ENCODE results near the gene SHC1. TPM values are rescaled to one million over a fixed set of nuclear protein-coding genes. Genes with fewer than 3 reads are reported as not detected.

SHC1 gene
- total and polyA plus RNA-seq, 2 donors (not counting 1 experiment from before 2014, with no cell fraction given), result 50.1 to 61.4 TPM

- CTCF ChIA-PET, result interaction anchor here (0.6 to 18.4 kb wide), 8 partner anchors 11 to 517 kb away, joined by 3 to 295 read pairs (median 4); partner anchors contain the start of genes ADAM15 and FLAD1
- Histone ChIP-seq H3K27me3 (replicated peaks in 1 of 4; ENCODE audit: control extremely low read depth in 1 of 4, control insufficient read depth in 3 of 4, insufficient read depth in 4 of 4, low read length in 3 of 4) (no peaks in the 10 kb centered on the region), H3K9me3 (ENCODE audit: control extremely low read depth in 1 of 3, control insufficient read depth in 2 of 3, insufficient read depth in 1 of 3, low read length in 2 of 3) (no peaks in the 10 kb centered on the region), H4K20me1 (ENCODE audit: control insufficient read depth, insufficient read depth, low read length, poor library complexity, severe bottlenecking) (peaks cover 13% of the 10 kb centered on the region), H3K4me1 (ENCODE audit: control insufficient read depth in 2 of 2, insufficient read depth in 2 of 2, low read length in 2 of 2) (peaks cover 6 to 8% of the 10 kb centered on the region in 2 donors), H3K4me2 (replicated peaks; ENCODE audit: low read depth, low read length, poor library complexity, severe bottlenecking) (no peak overlapping the region), H3K9ac (ENCODE audit: low read length) (no peak overlapping the region), H3K36me3 (replicated peaks in 1 of 2; ENCODE audit: control extremely low read depth in 1 of 2, control insufficient read depth in 1 of 2, extremely low read depth in 1 of 2, insufficient read depth in 2 of 2, low read length in 1 of 2) (peaks cover 0 to 23% of the 10 kb centered on the region in 2 experiments), H3K27ac (ENCODE audit: low read length in 2 of 2) (no peak overlapping the region), H2AFZ (ENCODE audit: insufficient read depth, low read depth, low read length, poor library complexity, severe bottlenecking) (no peak overlapping the region), H3K79me2 (ENCODE audit: control insufficient read depth, insufficient read depth, low read length) (peaks cover 9% of the 10 kb centered on the region), H3K4me3 (ENCODE audit: control extremely low read depth in 1 of 5, extremely low read depth in 1 of 5, insufficient read depth in 1 of 5, low read depth in 2 of 5, low read length in 4 of 5) (no peak overlapping the region)
- DNase-seq (no peak), ATAC-seq (ENCODE audit: low read depth) (no peak)
- TF ChIP-seq EZH2 (IDR thresholded peaks at IDR 0.05; ENCODE audit: borderline replicate concordance, insufficient read depth, low read depth, low read length, poor library complexity, severe bottlenecking) (no peak), CTCF (IDR thresholded peaks at IDR 0.05) (no peak)
- POLR2A ChIA-PET, result interaction anchor here (1.2 to 1.4 kb wide), 2 partner anchors 11 to 23 kb away, joined by 3 to 7 read pairs; partner anchors contain the start of gene FLAD1
- H3K27ac Mint-ChIP-seq, result no peak overlapping the region
- intact Hi-C loops (cut with micrococcal nuclease), result no loop called here
- 75% methylated on average over 1 of the region's 1 CpG for WGBS (ENCODE audit: insufficient coverage)
- H3K27me3 Mint-ChIP-seq, result no peaks in the 10 kb centered on the region
- H3K4me1 Mint-ChIP-seq, result peaks cover 21% of the 10 kb centered on the region
- no peak overlapping the region for H3K4me3 Mint-ChIP-seq
- H3K9me3 Mint-ChIP-seq (ENCODE audit: insufficient read depth), result no peaks in the 10 kb centered on the region
Measured at GRCh38 chr1:154994269-154994587, 23.7 kb upstream of the SHC1 start.

GRCh38 chr1:154993572-154994268 lies 23.2 kb upstream of the SHC1 start, which contains the start of gene LENEP:
TSS of gene LENEP (plus strand) at chr1:154993586. CDS start at chr1:154993608, 22 bp downstream.
- Histone ChIP-seq H3K27me3 (replicated peaks in 1 of 4; ENCODE audit: control extremely low read depth in 1 of 4, control insufficient read depth in 3 of 4, insufficient read depth in 4 of 4, low read length in 3 of 4) (no peaks in the 10 kb centered on the region), H3K9me3 (ENCODE audit: control extremely low read depth in 1 of 3, control insufficient read depth in 2 of 3, insufficient read depth in 1 of 3, low read length in 2 of 3) (no peaks in the 10 kb centered on the region), H3K36me3 (replicated peaks in 1 of 2; ENCODE audit: control extremely low read depth in 1 of 2, control insufficient read depth in 1 of 2, extremely low read depth in 1 of 2, insufficient read depth in 2 of 2, low read length in 1 of 2) (peaks cover 0 to 28% of the 10 kb centered on the region in 2 experiments), H3K4me1 (ENCODE audit: control insufficient read depth in 2 of 2, insufficient read depth in 2 of 2, low read length in 2 of 2) (peaks cover under 1 to 4% of the 10 kb centered on the region in 2 donors), H3K27ac (ENCODE audit: low read length in 2 of 2) (no peak within 1 kb of the TSS), H3K4me3 (ENCODE audit: control extremely low read depth in 1 of 5, extremely low read depth in 1 of 5, insufficient read depth in 1 of 5, low read depth in 2 of 5, low read length in 4 of 5) (no peak within 1 kb of the TSS), H3K79me2 (ENCODE audit: control insufficient read depth, insufficient read depth, low read length) (peaks cover 14% of the 10 kb centered on the region), H3K4me2 (replicated peaks; ENCODE audit: low read depth, low read length, poor library complexity, severe bottlenecking) (no peak within 1 kb of the TSS), H2AFZ (ENCODE audit: insufficient read depth, low read depth, low read length, poor library complexity, severe bottlenecking) (no peak within 1 kb of the TSS), H4K20me1 (ENCODE audit: control insufficient read depth, insufficient read depth, low read length, poor library complexity, severe bottlenecking) (peaks cover 18% of the 10 kb centered on the region), H3K9ac (ENCODE audit: low read length) (no peak within 1 kb of the TSS)
- H3K27ac Mint-ChIP-seq, result no peak within 1 kb of the TSS
- POLR2A ChIA-PET, result interaction anchor here (1.2 to 1.4 kb wide), 2 partner anchors 11 to 24 kb away, joined by 3 to 7 read pairs; partner anchors contain the start of gene FLAD1
- H3K4me1 Mint-ChIP-seq, result peaks cover 20% of the 10 kb centered on the region
- no peak for ATAC-seq (ENCODE audit: low read depth)
- TF ChIP-seq EZH2 (IDR thresholded peaks at IDR 0.05; ENCODE audit: borderline replicate concordance, insufficient read depth, low read depth, low read length, poor library complexity, severe bottlenecking) (no peak), CTCF (IDR thresholded peaks at IDR 0.05) (no peak)
- no peaks in the 10 kb centered on the region for H3K9me3 Mint-ChIP-seq (ENCODE audit: insufficient read depth)
- no peak for DNase-seq
- H3K4me3 Mint-ChIP-seq, result no peak within 1 kb of the TSS
- intact Hi-C loops (cut with micrococcal nuclease), result no loop called here
- no peaks in the 10 kb centered on the region for H3K27me3 Mint-ChIP-seq
- no CpG with 5 or more reads among the region's 8 CpGs for WGBS (ENCODE audit: insufficient coverage)
- CTCF ChIA-PET, result interaction anchor here (0.6 to 18.4 kb wide), 9 partner anchors 10 to 516 kb away, joined by 3 to 295 read pairs (median 4); partner anchors contain the start of genes ADAM15 and FLAD1

Measured in B cell (primary cell).